ENCODE data around the gene CUTA.
"Not testable (repeated sequence)": the region's sequence is repeated elsewhere in the genome, so short reads cannot be mapped to it uniquely, and the experiment has no call there.

The CUTA gene

GRCh38 chr6:33373960-33374910 lies 43.7 kb downstream of the CUTA start:
- no peak for DNase-seq (ENCODE audit: insufficient read length, low spot score)
- no peak for FAIRE-seq

- DNase-seq (ENCODE audit: insufficient read length, low spot score): no peak
- no peak for FAIRE-seq
These were observed 45.3 kb downstream of the CUTA start for GRCh38 chr6:33372526-33373123.

GRCh38 chr6:33371901-33372300 lies 46.0 kb downstream of the CUTA start:
- FAIRE-seq; DNase-seq (ENCODE audit: insufficient read length, low spot score): not testable (repeated sequence)

- not testable (repeated sequence) for FAIRE-seq; DNase-seq (ENCODE audit: insufficient read length, low spot score)
These were observed 50.2 kb downstream of the CUTA start for GRCh38 chr6:33367715-33368025.

GRCh38 chr6:33367009-33367714 lies 50.7 kb downstream of the CUTA start:
- FAIRE-seq (no peak), DNase-seq (ENCODE audit: insufficient read length, low spot score) (no peak)
